Endothelial cell of umbilical vein (primary cell): ENCODE results near the gene OOEP. TPM values are rescaled to one million over a fixed set of nuclear protein-coding genes. Genes with fewer than 3 reads are reported as not detected.

Source experiments
- BruUV-seq: library from RNA; stranded (reverse); fragments of 400-500 nt; replicated peaks from 2 replicates; lab custom pipeline; 2021; lab: Mats Ljungman, UMichigan
- CTCF ChIA-PET: fragments of 300-600, 350-600 bp; sonication (Branson Sonifier 250); formaldehyde crosslinking; loops from one replicate; lab custom pipeline; 2021; ENCODE audit warnings: antibody characterized with exemption, inconsistent platforms; lab: Charles Lee
- POLR2A ChIA-PET: fragments of 300-600, 350-600 bp; sonication (Branson Sonifier 250); formaldehyde crosslinking; loops from one replicate; lab custom pipeline; 2021; ENCODE audit warnings: antibody characterized with exemption, inconsistent platforms; lab: Charles Lee
- DNase-seq: peaks from one replicate; pipeline ENCODE4 v3.0.0-alpha.2; 2011; ENCODE audit warnings: low read depth, low spot score
- FAIRE-seq: peaks from 2 replicates; lab custom pipeline; 2011; peaks lifted over from hg19 to GRCh38; lab: Jason Lieb, UNC
- H2AFZ ChIP-seq: 2 replicates; pipeline ENCODE4 v1.6.0; 2012; ENCODE audit warnings: low read depth, low read length, control low read depth, inconsistent platforms
- H3K27ac ChIP-seq: 2 replicates; pipeline ENCODE4 v1.5.1; 2011; ENCODE audit warnings: low read depth, mild to moderate bottlenecking, control low read depth, low read length, moderate library complexity; ENCODE audit not compliant: insufficient read depth
- H3K27me3 ChIP-seq, 2 experiments: 2 replicates each; pipeline versions ENCODE4 v1.6.0 to v1.6.1; 2011; ENCODE audit warnings: low read length in 2 of 2, mixed read lengths in 1 of 2; ENCODE audit not compliant: control insufficient read depth in 2 of 2, insufficient read depth in 2 of 2
- H3K36me3 ChIP-seq, 2 experiments: 2 replicates in 1 of 2; 3 replicates in 1 of 2; pipeline ENCODE4 v1.5.1; 2011; ENCODE audit warnings: low read length in 2 of 2, mild to moderate bottlenecking in 1 of 2, moderate library complexity in 1 of 2; ENCODE audit not compliant: control insufficient read depth in 2 of 2, insufficient read depth in 2 of 2; ENCODE audit errors: extremely low read depth in 1 of 2
- H3K4me1 ChIP-seq: 3 replicates; pipeline ENCODE4 v1.5.1; 2011; ENCODE audit warnings: mild to moderate bottlenecking, low read length; ENCODE audit not compliant: control insufficient read depth, insufficient read depth; ENCODE audit errors: extremely low read depth
- H3K4me2 ChIP-seq: 2 replicates; pipeline ENCODE4 v1.6.1; 2011; ENCODE audit warnings: low read length, control low read depth, mixed read lengths; ENCODE audit not compliant: insufficient read depth
- H3K4me3 ChIP-seq, 3 experiments: fragments of 200-600 bp in 1 of 3; sonication (generic), shearing (Covaris generic) in 1 of 3; replicated peaks in 1 of 3; 2 replicates each; pipeline ENCODE4 v1.5.1; 2011 to 2016; ENCODE audit warnings: control low read depth in 3 of 3, low read length in 3 of 3, mild to moderate bottlenecking in 2 of 3, inconsistent platforms in 1 of 3, low read depth in 1 of 3, moderate library complexity in 1 of 3; ENCODE audit not compliant: insufficient read depth in 1 of 3
- H3K79me2 ChIP-seq: 2 replicates; pipeline ENCODE4 v1.6.0; 2012; ENCODE audit warnings: low read length, inconsistent platforms; ENCODE audit not compliant: control insufficient read depth, insufficient read depth
- H3K9ac ChIP-seq: replicated peaks from 2 replicates; pipeline ENCODE3; 2011; ENCODE audit warnings: low read length, control low read depth; ENCODE audit not compliant: insufficient read depth; ENCODE audit errors: extremely low read depth
- H3K9me1 ChIP-seq: replicated peaks from 3 replicates; pipeline ENCODE4 v1.6.0; 2011; ENCODE audit warnings: mild to moderate bottlenecking, low read length; ENCODE audit not compliant: control insufficient read depth, insufficient read depth; ENCODE audit errors: extremely low read depth
- H3K9me3 ChIP-seq: replicated peaks from 2 replicates; pipeline ENCODE4 v1.5.1; 2012; ENCODE audit warnings: low read length, inconsistent platforms; ENCODE audit not compliant: control insufficient read depth, insufficient read depth
- H4K20me1 ChIP-seq: replicated peaks from 2 replicates; pipeline ENCODE3; 2011; ENCODE audit warnings: mild to moderate bottlenecking, low read length; ENCODE audit not compliant: control insufficient read depth, insufficient read depth; ENCODE audit errors: extremely low read depth
- CTCF ChIP-seq, 2 donors: IDR thresholded peaks; 1 replicate in 1 of 2; 2 replicates in 1 of 2; pipeline ENCODE4 v1.5.1; 2011; ENCODE audit warnings: low read length in 2 of 2, mild to moderate bottlenecking in 2 of 2, moderate library complexity in 2 of 2, control low read depth in 1 of 2, inconsistent platforms in 1 of 2, low read depth in 1 of 2; ENCODE audit not compliant: insufficient read depth in 1 of 2; ENCODE audit errors: extremely low read depth in 1 of 2
- EZH2 ChIP-seq: IDR thresholded peaks from 2 replicates; pipeline ENCODE4 v1.6.1; 2012; ENCODE audit warnings: borderline replicate concordance, low read depth, mild to moderate bottlenecking, moderate library complexity, low read length, inconsistent platforms; ENCODE audit not compliant: severe bottlenecking
- FOS ChIP-seq: IDR thresholded peaks from 2 replicates; pipeline ENCODE4 v1.6.1; 2011; ENCODE audit warnings: mild to moderate bottlenecking, low read length, moderate library complexity, borderline replicate concordance; ENCODE audit not compliant: insufficient read depth
- GATA2 ChIP-seq: IDR thresholded peaks from 2 replicates; pipeline ENCODE4 v1.7.0; 2011; ENCODE audit warnings: low read depth, mild to moderate bottlenecking, moderate library complexity, mixed read lengths, low read length; ENCODE audit not compliant: insufficient read length, insufficient read depth
- JUN ChIP-seq: IDR thresholded peaks from 2 replicates; pipeline ENCODE4 v1.6.1; 2011; ENCODE audit warnings: borderline replicate concordance, low read depth; ENCODE audit not compliant: insufficient read length, insufficient read depth
- MAX ChIP-seq: IDR thresholded peaks from 2 replicates; pipeline ENCODE4 v1.6.1; 2011; ENCODE audit not compliant: insufficient read depth, insufficient read length
- MYC ChIP-seq: IDR thresholded peaks from one replicate; pipeline ENCODE4 v1.6.1; 2011; ENCODE audit warnings: mild to moderate bottlenecking, low read depth, low read length
- POLR2A ChIP-seq: IDR thresholded peaks from 2 replicates; pipeline ENCODE4 v1.6.1; 2012; ENCODE audit warnings: low read depth, mild to moderate bottlenecking, control low read depth, low read length
- POLR2AphosphoS5 ChIP-seq: IDR thresholded peaks from 2 replicates; pipeline ENCODE4 v1.6.1; 2012; ENCODE audit warnings: low read depth, mild to moderate bottlenecking, control low read depth, low read length, moderate library complexity; ENCODE audit not compliant: insufficient read depth
- dilution Hi-C: fragments of 300-500 bp; cut with MboI; formaldehyde crosslinking; loops from one replicate; pipeline ENCODE4 v1.15.0; 2019; ENCODE audit warnings: low sequenced_read_pairs; ENCODE audit not compliant: extremely low pct_ligation_motif_present
- intact Hi-C: fragments of 100-400 bp; cut with micrococcal nuclease; formaldehyde crosslinking; loops from one replicate; pipeline ENCODE4 v1.10.0; 2022
- polyA plus RNA-seq, 4 experiments: library from polyadenylated mRNA; depleted of rRNA in 3 of 4; stranded (reverse) in 3 of 4; unstranded in 1 of 4; fragments of >200 nt; gene quantifications; 2 replicates each; pipeline versions ENCODE4 v1.2.1 to v1.2.3, GENCODE V29; 2011 to 2012; ENCODE audit warnings: missing spikeins in 1 of 4
- total RNA-seq: library from RNA; stranded (reverse); gene quantifications from 2 replicates; pipeline ENCODE4 v1.2.3, GENCODE V29; 2021

OOEP gene
- total and polyA plus RNA-seq, 2 donors (not counting 3 experiments of a cell fraction or from before 2014, with no cell fraction given): 0.19 TPM; not detected in 1

GRCh38 chr6:73325656-73326055, 44.0 kb downstream of the OOEP start:
- Histone ChIP-seq H3K27ac (no peak overlapping the region), H3K9me1 (no peaks in the 10 kb centered on the region), H3K9me3 (no peaks in the 10 kb centered on the region), H3K79me2 (no peaks in the 10 kb centered on the region), H3K4me1 (no peaks in the 10 kb centered on the region), H2AFZ (no peak overlapping the region), H3K36me3 (no peaks in the 10 kb centered on the region), H3K9ac (no peak overlapping the region), H3K27me3 (peaks cover 5% of the 10 kb centered on the region in 2 experiments), H4K20me1 (no peaks in the 10 kb centered on the region), H3K4me3 (no peak overlapping the region), H3K4me2 (no peak overlapping the region)
- ChIA-PET POLR2A (no interaction called here), CTCF (interaction anchor here (1.1 to 9.1 kb wide), 6 partner anchors 13 to 912 kb away, joined by 3 to 432 read pairs (median 25); no protein-coding TSS in a partner anchor)
- no TSS peak for BruUV-seq
- DNase-seq (no peak), FAIRE-seq (no peak)
- intact Hi-C loops: loop anchor here (1.0 to 2.0 kb wide), 5 partner anchors 40 to 913 kb away; no protein-coding TSS in a partner anchor
- dilution Hi-C loops: no loop called here
- TF ChIP-seq EZH2: no peak
- no peak for TF ChIP-seq POLR2AphosphoS5
- TF ChIP-seq MAX: no peak
- no peak for TF ChIP-seq FOS
- TF ChIP-seq JUN: no peak
- TF ChIP-seq GATA2: no peak

- H3K27me3 ChIP-seq: peaks cover 0 to under 1% of the 10 kb centered on the region in 2 experiments
- ChIA-PET POLR2A (no interaction called here), CTCF (interaction anchor here (0.6 to 9.1 kb wide), 3 partner anchors 38 to 910 kb away, joined by 3 to 432 read pairs (median 46); no protein-coding TSS in a partner anchor)
- no peak overlapping the region for H3K4me3 ChIP-seq
- H3K9ac ChIP-seq: no peak overlapping the region
- dilution Hi-C loops (no loop called here), intact Hi-C loops (no loop called here)
- no peaks in the 10 kb centered on the region for H3K36me3 ChIP-seq
- DNase-seq (no peak), FAIRE-seq (no peak)
- H4K20me1 ChIP-seq: no peaks in the 10 kb centered on the region
- BruUV-seq: no TSS peak
- no peaks in the 10 kb centered on the region for H3K79me2 ChIP-seq
- no peak for TF ChIP-seq CTCF (IDR thresholded peaks at IDR 0.05; ENCODE audit: extremely low read depth in 1 of 2, insufficient read depth in 1 of 2, low read depth in 1 of 2, low read length in 2 of 2)
- TF ChIP-seq FOS: no peak
- TF ChIP-seq MYC: no peak
- no peak for TF ChIP-seq JUN
- TF ChIP-seq GATA2: no peak
- TF ChIP-seq POLR2AphosphoS5: no peak
- TF ChIP-seq EZH2: no peak
- TF ChIP-seq MAX: no peak
- TF ChIP-seq POLR2A: no peak
- H3K4me1 ChIP-seq: no peaks in the 10 kb centered on the region
- no peaks in the 10 kb centered on the region for H3K9me3 ChIP-seq
- H3K4me2 ChIP-seq: no peak overlapping the region
- no peak overlapping the region for H3K27ac ChIP-seq
- H3K9me1 ChIP-seq: no peaks in the 10 kb centered on the region
- H2AFZ ChIP-seq: no peak overlapping the region
Observed at GRCh38 chr6:73323323-73323722, 46.4 kb downstream of the OOEP start.
